Endothelial cell of umbilical vein (primary cell): ENCODE data around the gene HIVEP3. TPM values are rescaled to one million over a fixed set of nuclear protein-coding genes. Genes with fewer than 3 reads are reported as not detected.

Experiments used
- BruUV-seq: library from RNA; stranded (reverse); fragments of 400-500 nt; replicated peaks from 2 replicates; lab custom pipeline; 2021; lab: Mats Ljungman, UMichigan
- CTCF ChIA-PET: fragments of 300-600, 350-600 bp; sonication (Branson Sonifier 250); formaldehyde crosslinking; loops from one replicate; lab custom pipeline; 2021; ENCODE audit warnings: antibody characterized with exemption, inconsistent platforms; lab: Charles Lee
- POLR2A ChIA-PET: fragments of 300-600, 350-600 bp; sonication (Branson Sonifier 250); formaldehyde crosslinking; loops from one replicate; lab custom pipeline; 2021; ENCODE audit warnings: antibody characterized with exemption, inconsistent platforms; lab: Charles Lee
- DNase-seq: peaks from one replicate; pipeline ENCODE4 v3.0.0-alpha.2; 2011; ENCODE audit warnings: low read depth, low spot score
- FAIRE-seq: peaks from 2 replicates; lab custom pipeline; 2011; peaks lifted over from hg19 to GRCh38; lab: Jason Lieb, UNC
- H2AFZ ChIP-seq: 2 replicates; pipeline ENCODE4 v1.6.0; 2012; ENCODE audit warnings: low read depth, low read length, control low read depth, inconsistent platforms
- H3K27ac ChIP-seq: 2 replicates; pipeline ENCODE4 v1.5.1; 2011; ENCODE audit warnings: low read depth, mild to moderate bottlenecking, control low read depth, low read length, moderate library complexity; ENCODE audit not compliant: insufficient read depth
- H3K27me3 ChIP-seq, 2 experiments: 2 replicates each; pipeline versions ENCODE4 v1.6.0 to v1.6.1; 2011; ENCODE audit warnings: low read length in 2 of 2, mixed read lengths in 1 of 2; ENCODE audit not compliant: control insufficient read depth in 2 of 2, insufficient read depth in 2 of 2
- H3K36me3 ChIP-seq, 2 experiments: 2 replicates in 1 of 2; 3 replicates in 1 of 2; pipeline ENCODE4 v1.5.1; 2011; ENCODE audit warnings: low read length in 2 of 2, mild to moderate bottlenecking in 1 of 2, moderate library complexity in 1 of 2; ENCODE audit not compliant: control insufficient read depth in 2 of 2, insufficient read depth in 2 of 2; ENCODE audit errors: extremely low read depth in 1 of 2
- H3K4me1 ChIP-seq: 3 replicates; pipeline ENCODE4 v1.5.1; 2011; ENCODE audit warnings: mild to moderate bottlenecking, low read length; ENCODE audit not compliant: control insufficient read depth, insufficient read depth; ENCODE audit errors: extremely low read depth
- H3K4me2 ChIP-seq: 2 replicates; pipeline ENCODE4 v1.6.1; 2011; ENCODE audit warnings: low read length, control low read depth, mixed read lengths; ENCODE audit not compliant: insufficient read depth
- H3K4me3 ChIP-seq, 3 experiments: fragments of 200-600 bp in 1 of 3; sonication (generic), shearing (Covaris generic) in 1 of 3; replicated peaks in 1 of 3; 2 replicates each; pipeline ENCODE4 v1.5.1; 2011 to 2016; ENCODE audit warnings: control low read depth in 3 of 3, low read length in 3 of 3, mild to moderate bottlenecking in 2 of 3, inconsistent platforms in 1 of 3, low read depth in 1 of 3, moderate library complexity in 1 of 3; ENCODE audit not compliant: insufficient read depth in 1 of 3
- H3K79me2 ChIP-seq: 2 replicates; pipeline ENCODE4 v1.6.0; 2012; ENCODE audit warnings: low read length, inconsistent platforms; ENCODE audit not compliant: control insufficient read depth, insufficient read depth
- H3K9ac ChIP-seq: replicated peaks from 2 replicates; pipeline ENCODE3; 2011; ENCODE audit warnings: low read length, control low read depth; ENCODE audit not compliant: insufficient read depth; ENCODE audit errors: extremely low read depth
- H3K9me1 ChIP-seq: replicated peaks from 3 replicates; pipeline ENCODE4 v1.6.0; 2011; ENCODE audit warnings: mild to moderate bottlenecking, low read length; ENCODE audit not compliant: control insufficient read depth, insufficient read depth; ENCODE audit errors: extremely low read depth
- H3K9me3 ChIP-seq: replicated peaks from 2 replicates; pipeline ENCODE4 v1.5.1; 2012; ENCODE audit warnings: low read length, inconsistent platforms; ENCODE audit not compliant: control insufficient read depth, insufficient read depth
- H4K20me1 ChIP-seq: replicated peaks from 2 replicates; pipeline ENCODE3; 2011; ENCODE audit warnings: mild to moderate bottlenecking, low read length; ENCODE audit not compliant: control insufficient read depth, insufficient read depth; ENCODE audit errors: extremely low read depth
- EZH2 ChIP-seq: IDR thresholded peaks from 2 replicates; pipeline ENCODE4 v1.6.1; 2012; ENCODE audit warnings: borderline replicate concordance, low read depth, mild to moderate bottlenecking, moderate library complexity, low read length, inconsistent platforms; ENCODE audit not compliant: severe bottlenecking
- FOS ChIP-seq: IDR thresholded peaks from 2 replicates; pipeline ENCODE4 v1.6.1; 2011; ENCODE audit warnings: mild to moderate bottlenecking, low read length, moderate library complexity, borderline replicate concordance; ENCODE audit not compliant: insufficient read depth
- GATA2 ChIP-seq: IDR thresholded peaks from 2 replicates; pipeline ENCODE4 v1.7.0; 2011; ENCODE audit warnings: low read depth, mild to moderate bottlenecking, moderate library complexity, mixed read lengths, low read length; ENCODE audit not compliant: insufficient read length, insufficient read depth
- JUN ChIP-seq: IDR thresholded peaks from 2 replicates; pipeline ENCODE4 v1.6.1; 2011; ENCODE audit warnings: borderline replicate concordance, low read depth; ENCODE audit not compliant: insufficient read length, insufficient read depth
- MYC ChIP-seq: IDR thresholded peaks from one replicate; pipeline ENCODE4 v1.6.1; 2011; ENCODE audit warnings: mild to moderate bottlenecking, low read depth, low read length
- POLR2A ChIP-seq: IDR thresholded peaks from 2 replicates; pipeline ENCODE4 v1.6.1; 2012; ENCODE audit warnings: low read depth, mild to moderate bottlenecking, control low read depth, low read length
- POLR2AphosphoS5 ChIP-seq: IDR thresholded peaks from 2 replicates; pipeline ENCODE4 v1.6.1; 2012; ENCODE audit warnings: low read depth, mild to moderate bottlenecking, control low read depth, low read length, moderate library complexity; ENCODE audit not compliant: insufficient read depth
- dilution Hi-C: fragments of 300-500 bp; cut with MboI; formaldehyde crosslinking; loops from one replicate; pipeline ENCODE4 v1.15.0; 2019; ENCODE audit warnings: low sequenced_read_pairs; ENCODE audit not compliant: extremely low pct_ligation_motif_present
- intact Hi-C: fragments of 100-400 bp; cut with micrococcal nuclease; formaldehyde crosslinking; loops from one replicate; pipeline ENCODE4 v1.10.0; 2022
- polyA plus RNA-seq, 4 experiments: library from polyadenylated mRNA; depleted of rRNA in 3 of 4; stranded (reverse) in 3 of 4; unstranded in 1 of 4; fragments of >200 nt; gene quantifications; 2 replicates each; pipeline versions ENCODE4 v1.2.1 to v1.2.3, GENCODE V29; 2011 to 2012; ENCODE audit warnings: missing spikeins in 1 of 4
- total RNA-seq: library from RNA; stranded (reverse); gene quantifications from 2 replicates; pipeline ENCODE4 v1.2.3, GENCODE V29; 2021
- TF ChIP-seq, protein P1 (sequence below), 2 donors: IDR thresholded peaks; 1 replicate in 1 of 2; 2 replicates in 1 of 2; pipeline ENCODE4 v1.5.1; 2011; ENCODE audit warnings: low read length in 2 of 2, mild to moderate bottlenecking in 2 of 2, moderate library complexity in 2 of 2, control low read depth in 1 of 2, inconsistent platforms in 1 of 2, low read depth in 1 of 2; ENCODE audit not compliant: insufficient read depth in 1 of 2; ENCODE audit errors: extremely low read depth in 1 of 2
- TF ChIP-seq, protein P2 (sequence below): IDR thresholded peaks from 2 replicates; pipeline ENCODE4 v1.6.1; 2011; ENCODE audit not compliant: insufficient read depth, insufficient read length

HIVEP3 gene
- total and polyA plus RNA-seq, 2 donors (not counting 3 experiments of a cell fraction or from before 2014, with no cell fraction given), result 3.4 to 4.0 TPM

DNA sequence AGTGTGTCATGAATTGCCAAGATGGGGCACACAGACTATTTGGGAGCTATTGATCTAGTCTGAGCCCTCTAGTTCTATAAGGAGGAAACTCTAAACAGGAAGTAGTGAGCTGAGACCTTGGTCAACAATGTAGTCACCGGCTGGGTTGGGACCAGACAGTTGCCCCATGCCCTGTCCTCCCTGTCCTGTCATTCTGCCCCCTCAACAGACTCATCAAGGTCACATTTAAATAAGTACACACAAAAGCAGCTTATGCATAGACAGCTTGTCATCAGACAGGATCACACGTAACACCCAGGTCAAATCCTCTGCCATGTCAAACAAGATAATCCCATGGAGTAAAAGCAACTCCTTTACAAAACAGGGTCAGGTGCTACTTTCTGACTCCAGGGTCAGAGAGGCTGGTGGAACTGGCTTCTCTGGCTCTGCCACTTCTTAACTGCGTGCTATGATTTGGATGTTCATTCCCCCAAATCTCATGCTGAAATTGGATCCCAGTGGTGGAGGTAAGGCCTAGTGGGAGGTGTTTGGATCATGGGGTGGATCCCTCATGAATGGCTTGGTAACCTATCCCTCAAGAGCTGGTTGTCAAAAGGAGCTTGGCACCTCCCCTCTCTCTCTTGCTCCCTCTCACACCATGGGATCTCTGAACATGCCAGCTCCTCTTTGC, 128.9 kb downstream of the HIVEP3 start:
- Histone ChIP-seq H3K9me1 (no peaks in the 10 kb centered on the region), H3K9ac (no peak overlapping the region), H4K20me1 (no peaks in the 10 kb centered on the region), H3K4me3 (no peak overlapping the region), H3K36me3 (no peaks in the 10 kb centered on the region), H3K27ac (no peak overlapping the region), H3K27me3 (no peaks in the 10 kb centered on the region), H2AFZ (no peak overlapping the region), H3K79me2 (no peaks in the 10 kb centered on the region), H3K4me2 (no peak overlapping the region), H3K4me1 (no peaks in the 10 kb centered on the region), H3K9me3 (no peaks in the 10 kb centered on the region)
- TF ChIP-seq POLR2A (no peak), POLR2AphosphoS5 (no peak), GATA2 (no peak), FOS (no peak), MYC (no peak), JUN (no peak), EZH2 (no peak)
- TF ChIP-seq, protein P1, sequence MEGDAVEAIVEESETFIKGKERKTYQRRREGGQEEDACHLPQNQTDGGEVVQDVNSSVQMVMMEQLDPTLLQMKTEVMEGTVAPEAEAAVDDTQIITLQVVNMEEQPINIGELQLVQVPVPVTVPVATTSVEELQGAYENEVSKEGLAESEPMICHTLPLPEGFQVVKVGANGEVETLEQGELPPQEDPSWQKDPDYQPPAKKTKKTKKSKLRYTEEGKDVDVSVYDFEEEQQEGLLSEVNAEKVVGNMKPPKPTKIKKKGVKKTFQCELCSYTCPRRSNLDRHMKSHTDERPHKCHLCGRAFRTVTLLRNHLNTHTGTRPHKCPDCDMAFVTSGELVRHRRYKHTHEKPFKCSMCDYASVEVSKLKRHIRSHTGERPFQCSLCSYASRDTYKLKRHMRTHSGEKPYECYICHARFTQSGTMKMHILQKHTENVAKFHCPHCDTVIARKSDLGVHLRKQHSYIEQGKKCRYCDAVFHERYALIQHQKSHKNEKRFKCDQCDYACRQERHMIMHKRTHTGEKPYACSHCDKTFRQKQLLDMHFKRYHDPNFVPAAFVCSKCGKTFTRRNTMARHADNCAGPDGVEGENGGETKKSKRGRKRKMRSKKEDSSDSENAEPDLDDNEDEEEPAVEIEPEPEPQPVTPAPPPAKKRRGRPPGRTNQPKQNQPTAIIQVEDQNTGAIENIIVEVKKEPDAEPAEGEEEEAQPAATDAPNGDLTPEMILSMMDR (IDR thresholded peaks at IDR 0.05; ENCODE audit: extremely low read depth in 1 of 2, insufficient read depth in 1 of 2, low read depth in 1 of 2, low read length in 2 of 2), result no peak
- TF ChIP-seq, protein P2, sequence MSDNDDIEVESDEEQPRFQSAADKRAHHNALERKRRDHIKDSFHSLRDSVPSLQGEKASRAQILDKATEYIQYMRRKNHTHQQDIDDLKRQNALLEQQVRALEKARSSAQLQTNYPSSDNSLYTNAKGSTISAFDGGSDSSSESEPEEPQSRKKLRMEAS, result no peak
- POLR2A ChIA-PET, result no interaction called here
- no TSS peak for BruUV-seq
- no peak for FAIRE-seq
- dilution Hi-C loops, result no loop called here
- DNase-seq, result no peak
- CTCF ChIA-PET, result interaction anchor here (1.0 to 2.1 kb wide), 3 partner anchors 12 to 384 kb away, joined by 3 to 9 read pairs (median 3); no protein-coding TSS in a partner anchor
- intact Hi-C loops, result no loop called here
